PC-9 (cell line): Measurements from ENCODE around the gene RPS19BP1. TPM values are rescaled to one million over a fixed set of nuclear protein-coding genes. Genes with fewer than 3 reads are reported as not detected.

Source experiments
- BruUV-seq: library from RNA; stranded (reverse); fragments of 400-500 nt; replicated peaks from 2 replicates; lab custom pipeline; 2021; lab: Mats Ljungman, UMichigan
- CTCF ChIA-PET: fragments of 300-600 bp; sonication (Branson Sonifier 250); formaldehyde crosslinking; loops from one replicate; lab custom pipeline; 2022; ENCODE audit warnings: antibody characterized with exemption; lab: Charles Lee
- POLR2A ChIA-PET: fragments of 300-600 bp; sonication (Branson Sonifier 250); formaldehyde crosslinking; loops from one replicate; lab custom pipeline; 2022; ENCODE audit warnings: antibody characterized with exemption; ENCODE audit not compliant: unreplicated experiment; lab: Charles Lee
- DNase-seq, 2 experiments: peaks; one replicate each; pipeline versions ENCODE4 v3.0.0 to v3.0.0-alpha.2; 2015 to 2022; ENCODE audit warnings: mixed read lengths in 1 of 2
- H2AFZ ChIP-seq: fragments of 200-600 bp; sonication (generic); 2 replicates; pipeline ENCODE4 v1.8.1; 2017; ENCODE audit warnings: antibody characterized with exemption
- H3F3A ChIP-seq: fragments of 200-600 bp; sonication (generic); 2 replicates; pipeline ENCODE4 v1.8.1; 2017; ENCODE audit warnings: antibody characterized with exemption, mild to moderate bottlenecking, low read depth; ENCODE audit not compliant: insufficient read depth
- H3K27ac ChIP-seq: fragments of 200-600 bp; sonication (generic); 2 replicates; pipeline ENCODE4 v1.6.1; 2016; ENCODE audit warnings: mixed run types
- H3K27me3 ChIP-seq: fragments of 200-600 bp; sonication (generic); 2 replicates; pipeline ENCODE4 v1.6.1; 2016; ENCODE audit warnings: low read depth, mixed run types; ENCODE audit not compliant: insufficient read depth
- H3K36me3 ChIP-seq: fragments of 200-600 bp; sonication (generic); 2 replicates; pipeline ENCODE4 v1.6.1; 2016; ENCODE audit warnings: low read depth, mixed run types
- H3K4me1 ChIP-seq: fragments of 200-600 bp; sonication (generic); replicated peaks from 2 replicates; pipeline ENCODE4 v1.6.1; 2016; ENCODE audit warnings: mixed run types; ENCODE audit not compliant: insufficient read depth
- H3K4me2 ChIP-seq: fragments of 200-600 bp; sonication (generic); 2 replicates; pipeline ENCODE4 v1.6.1; 2017; ENCODE audit warnings: mixed run types
- H3K4me3 ChIP-seq: fragments of 200-600 bp; sonication (generic); 2 replicates; pipeline ENCODE4 v1.6.1; 2016; ENCODE audit warnings: mixed run types
- H3K79me2 ChIP-seq: fragments of 200-600 bp; sonication (generic); 2 replicates; pipeline ENCODE4 v1.6.1; 2017; ENCODE audit warnings: low read depth, mixed run types
- H3K9me2 ChIP-seq: fragments of 200-600 bp; sonication (generic); 2 replicates; pipeline ENCODE4 v1.8.1; 2017; ENCODE audit warnings: mild to moderate bottlenecking; ENCODE audit not compliant: insufficient read depth
- H3K9me3 ChIP-seq: fragments of 200-600 bp; sonication (generic); 2 replicates; pipeline ENCODE4 v1.8.1; 2016; ENCODE audit warnings: low read depth; ENCODE audit not compliant: insufficient read depth
- H4K20me1 ChIP-seq: fragments of 200-600 bp; sonication (generic); 2 replicates; pipeline ENCODE4 v1.8.1; 2017; ENCODE audit not compliant: insufficient read depth
- CTCF ChIP-seq: fragments of 200-600 bp; sonication (generic); conservative IDR thresholded peaks from 2 replicates; pipeline ENCODE4 v1.6.1; 2017; ENCODE audit warnings: mixed run types, antibody characterized with exemption, mild to moderate bottlenecking, moderate library complexity
- EZH2 ChIP-seq: fragments of 200-600 bp; sonication (generic); IDR thresholded peaks from 2 replicates; pipeline ENCODE4 v1.8.0; 2017; ENCODE audit warnings: antibody characterized with exemption, low read depth
- intact Hi-C: fragments of 100-400 bp; cut with micrococcal nuclease; formaldehyde crosslinking; loops from one replicate; pipeline ENCODE4 v1.10.0; 2022; ENCODE audit not compliant: unreplicated experiment
- total RNA-seq: library from RNA; stranded (reverse); gene quantifications from 2 replicates; pipeline ENCODE4 v1.2.3, GENCODE V29; 2021

RPS19BP1 gene
- total RNA-seq, 1 experiment from 2014 or later: 60.7 TPM

GRCh38 chr22:39486951-39487825 is 45.4 kb downstream of the RPS19BP1 start:
- Histone ChIP-seq H3K9me3 (no peaks in the 10 kb centered on the region), H2AFZ (no peak overlapping the region), H3K4me3 (no peak overlapping the region), H4K20me1 (no peaks in the 10 kb centered on the region), H3K79me2 (no peaks in the 10 kb centered on the region), H3K4me2 (no peak overlapping the region), H3F3A (no peaks in the 10 kb centered on the region; the same call in 1 of the 2 replicates), H3K4me1 (no peaks in the 10 kb centered on the region), H3K27ac (no peak overlapping the region), H3K36me3 (no peaks in the 10 kb centered on the region), H3K27me3 (peaks cover 13% of the 10 kb centered on the region), H3K9me2 (no peaks in the 10 kb centered on the region)
- CTCF ChIA-PET: interaction anchor here (0.7 kb wide), 1 partner anchor 42 kb away, joined by 3 read pairs; no protein-coding TSS in a partner anchor
- no TSS peak for BruUV-seq
- intact Hi-C loops: no loop called here
- DNase-seq: no peak
- POLR2A ChIA-PET: no interaction called here
- TF ChIP-seq CTCF (no peak; the same call in 1 of the 2 replicates), EZH2 (no peak)

GRCh38 chr22:39482768-39483167 is 49.8 kb downstream of the RPS19BP1 start:
- no TSS peak for BruUV-seq
- ChIA-PET POLR2A (interaction anchor here (0.7 kb wide), 1 partner anchor 42 kb away, joined by 4 read pairs; no protein-coding TSS in a partner anchor), CTCF (no interaction called here)

DNA sequence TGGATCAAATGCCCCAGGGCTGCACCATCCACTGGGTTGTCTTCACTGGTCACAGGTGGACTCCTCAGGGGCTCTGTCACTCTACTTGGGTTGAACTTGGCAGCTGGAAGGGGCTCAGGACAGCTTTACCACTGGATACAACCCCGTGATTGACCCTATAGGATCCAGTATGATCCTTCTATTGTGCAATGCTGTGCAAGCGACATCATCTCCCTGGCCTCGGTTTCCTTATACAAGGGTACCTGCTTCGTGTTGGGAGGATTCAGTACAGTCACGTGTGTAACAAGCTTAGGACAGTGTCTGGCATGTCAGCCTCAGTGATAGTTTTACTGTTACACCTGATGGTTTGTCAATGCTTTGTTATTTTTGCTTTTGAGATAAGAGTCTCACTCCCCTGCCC is 51.0 kb downstream of the RPS19BP1 start:
- H4K20me1 ChIP-seq: peaks cover 4% of the 10 kb centered on the region; the same call in 1 of the 2 replicates
- no peaks in the 10 kb centered on the region for H3K36me3 ChIP-seq
- no peak for DNase-seq
- no peaks in the 10 kb centered on the region for H3K9me2 ChIP-seq
- BruUV-seq: no TSS peak
- POLR2A ChIA-PET: no interaction called here
- no peak overlapping the region for H3K4me2 ChIP-seq
- no peak overlapping the region for H3K4me3 ChIP-seq
- no peaks in the 10 kb centered on the region for H3K79me2 ChIP-seq
- intact Hi-C loops: no loop called here
- peaks cover 28% of the 10 kb centered on the region for H3K27me3 ChIP-seq
- no peaks in the 10 kb centered on the region; the same call in 1 of the 2 replicates for H3F3A ChIP-seq
- TF ChIP-seq EZH2: no peak
- no peak overlapping the region for H2AFZ ChIP-seq
- CTCF ChIA-PET: no interaction called here
- H3K4me1 ChIP-seq: no peaks in the 10 kb centered on the region
- no peak overlapping the region for H3K27ac ChIP-seq
- no peaks in the 10 kb centered on the region for H3K9me3 ChIP-seq

More at GRCh38 chr22:39482768-39483167, 49.8 kb downstream of the RPS19BP1 start:
- Histone ChIP-seq H3F3A (no peaks in the 10 kb centered on the region; the same call in 1 of the 2 replicates), H3K4me2 (no peak overlapping the region), H3K27me3 (peaks cover 16% of the 10 kb centered on the region), H3K9me2 (no peaks in the 10 kb centered on the region), H3K27ac (no peak overlapping the region), H3K36me3 (no peaks in the 10 kb centered on the region), H3K4me3 (no peak overlapping the region), H3K4me1 (no peaks in the 10 kb centered on the region), H4K20me1 (peaks cover 4% of the 10 kb centered on the region; the same call in 1 of the 2 replicates), H2AFZ (no peak overlapping the region), H3K9me3 (no peaks in the 10 kb centered on the region), H3K79me2 (no peaks in the 10 kb centered on the region)
- TF ChIP-seq EZH2 (no peak), CTCF (no peak)
- peak in 1 of 2 experiments; percentile 54 for DNase-seq
- intact Hi-C loops: no loop called here
